Measurements from ENCODE around the gene ITPR1. TPM values are rescaled to one million over a fixed set of nuclear protein-coding genes. Genes with fewer than 3 reads are reported as not detected.

ITPR1 gene
- total and polyA plus RNA-seq, 10 of the 15 experiments (the other 5 are each of a cell fraction or from before 2014, with no cell fraction given): 12.2 to 239 (median 28.4) TPM

DNA sequence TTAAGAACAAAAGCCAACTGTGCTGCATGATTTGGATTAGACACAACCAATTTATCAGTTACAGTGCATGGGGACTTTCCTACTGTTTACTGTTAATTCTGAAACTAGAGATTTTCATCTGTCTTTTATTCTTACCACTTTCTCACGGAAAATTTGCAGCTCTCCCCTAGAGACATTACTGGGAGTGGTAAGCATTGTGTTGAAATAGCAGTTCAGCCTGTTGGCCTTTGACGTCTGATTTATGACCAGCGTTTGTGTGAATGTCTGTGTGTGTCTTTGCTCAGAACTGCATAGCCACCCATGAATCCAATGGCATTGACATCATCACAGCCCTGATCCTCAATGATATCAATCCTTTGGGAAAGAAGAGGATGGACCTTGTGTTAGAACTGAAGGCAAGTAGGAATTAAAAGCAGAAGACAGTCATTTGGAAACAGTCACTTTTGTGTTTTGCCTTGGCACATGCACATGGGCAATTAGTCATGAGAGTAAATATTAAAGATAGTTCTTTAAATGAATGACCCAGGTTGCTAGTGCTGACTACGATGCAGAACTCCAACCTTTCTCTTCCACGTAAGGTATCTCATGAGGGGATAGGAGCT, 283.9 kb downstream of the ITPR1 start (continued):
- TF ChIP-seq, protein P1, sequence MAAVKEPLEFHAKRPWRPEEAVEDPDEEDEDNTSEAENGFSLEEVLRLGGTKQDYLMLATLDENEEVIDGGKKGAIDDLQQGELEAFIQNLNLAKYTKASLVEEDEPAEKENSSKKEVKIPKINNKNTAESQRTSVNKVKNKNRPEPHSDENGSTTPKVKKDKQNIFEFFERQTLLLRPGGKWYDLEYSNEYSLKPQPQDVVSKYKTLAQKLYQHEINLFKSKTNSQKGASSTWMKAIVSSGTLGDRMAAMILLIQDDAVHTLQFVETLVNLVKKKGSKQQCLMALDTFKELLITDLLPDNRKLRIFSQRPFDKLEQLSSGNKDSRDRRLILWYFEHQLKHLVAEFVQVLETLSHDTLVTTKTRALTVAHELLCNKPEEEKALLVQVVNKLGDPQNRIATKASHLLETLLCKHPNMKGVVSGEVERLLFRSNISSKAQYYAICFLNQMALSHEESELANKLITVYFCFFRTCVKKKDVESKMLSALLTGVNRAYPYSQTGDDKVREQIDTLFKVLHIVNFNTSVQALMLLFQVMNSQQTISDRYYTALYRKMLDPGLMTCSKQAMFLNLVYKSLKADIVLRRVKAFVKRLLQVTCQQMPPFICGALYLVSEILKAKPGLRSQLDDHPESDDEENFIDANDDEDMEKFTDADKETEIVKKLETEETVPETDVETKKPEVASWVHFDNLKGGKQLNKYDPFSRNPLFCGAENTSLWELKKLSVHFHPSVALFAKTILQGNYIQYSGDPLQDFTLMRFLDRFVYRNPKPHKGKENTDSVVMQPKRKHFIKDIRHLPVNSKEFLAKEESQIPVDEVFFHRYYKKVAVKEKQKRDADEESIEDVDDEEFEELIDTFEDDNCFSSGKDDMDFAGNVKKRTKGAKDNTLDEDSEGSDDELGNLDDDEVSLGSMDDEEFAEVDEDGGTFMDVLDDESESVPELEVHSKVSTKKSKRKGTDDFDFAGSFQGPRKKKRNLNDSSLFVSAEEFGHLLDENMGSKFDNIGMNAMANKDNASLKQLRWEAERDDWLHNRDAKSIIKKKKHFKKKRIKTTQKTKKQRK (IDR thresholded peaks at IDR 0.05; ENCODE audit: low read depth, low read length): no peak
- no peak for TF ChIP-seq SPI1 (IDR thresholded peaks at IDR 0.05; ENCODE audit: borderline replicate concordance, insufficient read depth, low read depth, low read length)
- TF ChIP-seq SMAD1 (IDR thresholded peaks at IDR 0.05; ENCODE audit: low read depth, partially characterized antibody): peak; percentile 96
- TF ChIP-seq MTA3 (IDR thresholded peaks at IDR 0.05; ENCODE audit: borderline replicate concordance, low read length): no peak; the same call in 1 of the 2 replicates
- TF ChIP-seq, protein P2, sequence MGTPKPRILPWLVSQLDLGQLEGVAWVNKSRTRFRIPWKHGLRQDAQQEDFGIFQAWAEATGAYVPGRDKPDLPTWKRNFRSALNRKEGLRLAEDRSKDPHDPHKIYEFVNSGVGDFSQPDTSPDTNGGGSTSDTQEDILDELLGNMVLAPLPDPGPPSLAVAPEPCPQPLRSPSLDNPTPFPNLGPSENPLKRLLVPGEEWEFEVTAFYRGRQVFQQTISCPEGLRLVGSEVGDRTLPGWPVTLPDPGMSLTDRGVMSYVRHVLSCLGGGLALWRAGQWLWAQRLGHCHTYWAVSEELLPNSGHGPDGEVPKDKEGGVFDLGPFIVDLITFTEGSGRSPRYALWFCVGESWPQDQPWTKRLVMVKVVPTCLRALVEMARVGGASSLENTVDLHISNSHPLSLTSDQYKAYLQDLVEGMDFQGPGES (IDR thresholded peaks at IDR 0.05): no peak
- peak; percentile 90 for TF ChIP-seq MTA2 (IDR thresholded peaks at IDR 0.05; ENCODE audit: low read depth)
- TF ChIP-seq PML (IDR thresholded peaks at IDR 0.05; ENCODE audit: low read length): no peak
- no peak for TF ChIP-seq HDAC6 (IDR thresholded peaks at IDR 0.05; ENCODE audit: unreplicated experiment)
- no peak for TF ChIP-seq EZH2 (IDR thresholded peaks at IDR 0.05; ENCODE audit: borderline replicate concordance, control insufficient read depth, low read depth, low read length)
- TF ChIP-seq, protein P3, sequence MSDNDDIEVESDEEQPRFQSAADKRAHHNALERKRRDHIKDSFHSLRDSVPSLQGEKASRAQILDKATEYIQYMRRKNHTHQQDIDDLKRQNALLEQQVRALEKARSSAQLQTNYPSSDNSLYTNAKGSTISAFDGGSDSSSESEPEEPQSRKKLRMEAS (IDR thresholded peaks at IDR 0.05; ENCODE audit: low read depth, low read length): no peak
- 0 out of 2 replicates have a peak, but pooled peaks have one; percentile 11 for TF ChIP-seq SMAD5 (IDR thresholded peaks at IDR 0.05; ENCODE audit: low read depth)
- no peak for TF ChIP-seq CHD1 (IDR thresholded peaks at IDR 0.05; ENCODE audit: low read depth, low read length)
- TF ChIP-seq, protein P4, sequence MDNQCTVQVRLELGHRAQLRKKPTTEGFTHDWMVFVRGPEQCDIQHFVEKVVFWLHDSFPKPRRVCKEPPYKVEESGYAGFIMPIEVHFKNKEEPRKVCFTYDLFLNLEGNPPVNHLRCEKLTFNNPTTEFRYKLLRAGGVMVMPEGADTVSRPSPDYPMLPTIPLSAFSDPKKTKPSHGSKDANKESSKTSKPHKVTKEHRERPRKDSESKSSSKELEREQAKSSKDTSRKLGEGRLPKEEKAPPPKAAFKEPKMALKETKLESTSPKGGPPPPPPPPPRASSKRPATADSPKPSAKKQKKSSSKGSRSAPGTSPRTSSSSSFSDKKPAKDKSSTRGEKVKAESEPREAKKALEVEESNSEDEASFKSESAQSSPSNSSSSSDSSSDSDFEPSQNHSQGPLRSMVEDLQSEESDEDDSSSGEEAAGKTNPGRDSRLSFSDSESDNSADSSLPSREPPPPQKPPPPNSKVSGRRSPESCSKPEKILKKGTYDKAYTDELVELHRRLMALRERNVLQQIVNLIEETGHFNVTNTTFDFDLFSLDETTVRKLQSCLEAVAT (IDR thresholded peaks at IDR 0.05): peak; percentile 77; the same call in 1 of the 2 replicates
- no peak for TF ChIP-seq EGR1 (IDR thresholded peaks at IDR 0.05; ENCODE audit: borderline replicate concordance in 1 of 2, low read depth in 2 of 2, low read length in 2 of 2)
- TF ChIP-seq MEF2A (IDR thresholded peaks at IDR 0.05; ENCODE audit: insufficient read depth, low read depth, low read length): peak; percentile 76
- TF ChIP-seq FOS (IDR thresholded peaks at IDR 0.05; ENCODE audit: borderline replicate concordance, extremely low read depth, insufficient read length): no peak
- TF ChIP-seq ZZZ3 (IDR thresholded peaks at IDR 0.05; ENCODE audit: control insufficient read depth, insufficient read length, low read depth): no peak
- TF ChIP-seq HDAC2 (IDR thresholded peaks at IDR 0.05): no peak
- peak; percentile 76 for TF ChIP-seq BACH1 (IDR thresholded peaks at IDR 0.05; ENCODE audit: borderline replicate concordance)
- TF ChIP-seq GABPA (IDR thresholded peaks at IDR 0.05; ENCODE audit: low read depth): no peak
- TF ChIP-seq MXI1 (IDR thresholded peaks at IDR 0.05; ENCODE audit: low read depth, low read length): peak; percentile 32
- peak; percentile 64 for TF ChIP-seq CHD2 (IDR thresholded peaks at IDR 0.05; ENCODE audit: borderline replicate concordance, low read depth, low read length)
- no peak for TF ChIP-seq SREBF1 (IDR thresholded peaks at IDR 0.05; ENCODE audit: low read length)
- no peak for TF ChIP-seq SIN3A (IDR thresholded peaks at IDR 0.05; ENCODE audit: low read depth, low read length)
- peak; percentile 71 for TF ChIP-seq BCL11A (IDR thresholded peaks at IDR 0.05; ENCODE audit: low read depth, low read length)

Data from GM12878 (cell line).